Vagina (tissue), 2 donors: ENCODE measurements around the gene MTMR3. TPM values are rescaled to one million over a fixed set of nuclear protein-coding genes. Genes with fewer than 3 reads are reported as not detected.

Experiments
- DNase-seq, 2 donors: peaks; one replicate each; pipeline ENCODE4 v3.0.0-alpha.2; 2017; ENCODE audit errors: extremely low spot score in 2 of 2
- H3K27ac ChIP-seq: fragments of 200-600 bp; sonication (generic); one replicate; pipeline ENCODE4 v1.5.1; 2019
- H3K27me3 ChIP-seq: fragments of 200-600 bp; sonication (generic); one replicate; pipeline ENCODE4 v1.5.1; 2019
- H3K36me3 ChIP-seq, 2 donors: fragments of 200-600 bp; sonication (generic); one replicate each; pipeline ENCODE4 v1.5.1; 2017 to 2019
- H3K4me1 ChIP-seq: fragments of 200-600 bp; sonication (generic); one replicate; pipeline ENCODE4 v1.5.1; 2019
- H3K4me3 ChIP-seq, 2 donors: fragments of 200-600 bp; sonication (generic); 1 replicate in 1 of 2; 2 replicates in 1 of 2; pipeline ENCODE4 v1.5.1; 2016 to 2019
- H3K9me3 ChIP-seq: fragments of 200-600 bp; sonication (generic); one replicate; pipeline ENCODE4 v1.5.1; 2019
- POLR2A ChIP-seq, 2 donors: fragments of 450-650 bp; IDR thresholded peaks; one replicate each; pipeline ENCODE4 v1.6.1; 2017; ENCODE audit warnings: antibody characterized with exemption in 2 of 2, mild to moderate bottlenecking in 2 of 2, moderate library complexity in 2 of 2
- POLR2AphosphoS5 ChIP-seq, 2 donors: sonication (generic); formaldehyde crosslinking; IDR thresholded peaks; one replicate each; pipeline ENCODE4 v1.9.0; 2017; ENCODE audit warnings: antibody characterized with exemption in 2 of 2, mild to moderate bottlenecking in 2 of 2, low read depth in 1 of 2; ENCODE audit not compliant: insufficient read depth in 1 of 2
- intact Hi-C: fragments of 100-400 bp; cut with DNase I; formaldehyde crosslinking; loops from one replicate; pipeline ENCODE4 v1.15.1; 2023
- total RNA-seq: library from RNA; depleted of rRNA; stranded (reverse); fragments of >200 nt; gene quantifications from one replicate; pipeline ENCODE4 v1.2.3, GENCODE V29; 2016
- TF ChIP-seq, protein P1 (sequence below), 3 experiments: fragments of 450-650 bp in 2 of 3; fragments of 200-600 bp in 1 of 3; sonication (generic) in 1 of 3; IDR thresholded peaks; one replicate each; pipeline ENCODE4 v1.5.1; 2017 to 2019; ENCODE audit warnings: antibody characterized with exemption in 3 of 3, mild to moderate bottlenecking in 2 of 3, moderate library complexity in 2 of 3

The MTMR3 gene
- total RNA-seq, 1 donor from 2014 or later = 66.8 TPM

DNA sequence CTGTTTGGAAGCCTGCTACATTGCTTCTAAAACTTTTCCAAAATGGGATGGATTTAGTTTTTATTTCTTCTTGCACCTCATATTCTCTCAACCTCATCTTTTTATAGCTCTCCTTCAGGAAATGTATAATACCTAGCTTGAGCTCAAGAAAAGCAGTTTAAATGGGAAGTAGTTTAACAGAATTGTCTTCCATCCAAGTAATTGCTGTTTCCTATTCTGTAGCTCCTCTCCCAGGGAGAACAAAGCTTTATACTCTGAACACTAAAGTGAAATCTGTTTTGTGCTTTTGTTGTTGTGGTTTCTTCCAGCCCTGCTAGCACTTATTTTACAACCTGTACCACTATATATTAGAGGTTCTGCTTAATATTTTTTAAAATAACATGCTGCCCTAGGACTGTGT is 114.1 kb downstream of the MTMR3 start:
- intact Hi-C loops = no loop called here
- TF ChIP-seq, protein P1, sequence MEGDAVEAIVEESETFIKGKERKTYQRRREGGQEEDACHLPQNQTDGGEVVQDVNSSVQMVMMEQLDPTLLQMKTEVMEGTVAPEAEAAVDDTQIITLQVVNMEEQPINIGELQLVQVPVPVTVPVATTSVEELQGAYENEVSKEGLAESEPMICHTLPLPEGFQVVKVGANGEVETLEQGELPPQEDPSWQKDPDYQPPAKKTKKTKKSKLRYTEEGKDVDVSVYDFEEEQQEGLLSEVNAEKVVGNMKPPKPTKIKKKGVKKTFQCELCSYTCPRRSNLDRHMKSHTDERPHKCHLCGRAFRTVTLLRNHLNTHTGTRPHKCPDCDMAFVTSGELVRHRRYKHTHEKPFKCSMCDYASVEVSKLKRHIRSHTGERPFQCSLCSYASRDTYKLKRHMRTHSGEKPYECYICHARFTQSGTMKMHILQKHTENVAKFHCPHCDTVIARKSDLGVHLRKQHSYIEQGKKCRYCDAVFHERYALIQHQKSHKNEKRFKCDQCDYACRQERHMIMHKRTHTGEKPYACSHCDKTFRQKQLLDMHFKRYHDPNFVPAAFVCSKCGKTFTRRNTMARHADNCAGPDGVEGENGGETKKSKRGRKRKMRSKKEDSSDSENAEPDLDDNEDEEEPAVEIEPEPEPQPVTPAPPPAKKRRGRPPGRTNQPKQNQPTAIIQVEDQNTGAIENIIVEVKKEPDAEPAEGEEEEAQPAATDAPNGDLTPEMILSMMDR (IDR thresholded peaks at IDR 0.05) = no peak
- no peak for TF ChIP-seq POLR2AphosphoS5 (IDR thresholded peaks at IDR 0.05; ENCODE audit: insufficient read depth in 1 of 2, low read depth in 1 of 2)
- Histone ChIP-seq H3K27me3 (no peaks in the 10 kb centered on the region), H3K4me3 (no peak overlapping the region), H3K27ac (no peak overlapping the region), H3K36me3 (peaks cover 0 to 16% of the 10 kb centered on the region in 2 donors), H3K9me3 (no peaks in the 10 kb centered on the region), H3K4me1 (peaks cover 23% of the 10 kb centered on the region)
- no peak for DNase-seq

DNA sequence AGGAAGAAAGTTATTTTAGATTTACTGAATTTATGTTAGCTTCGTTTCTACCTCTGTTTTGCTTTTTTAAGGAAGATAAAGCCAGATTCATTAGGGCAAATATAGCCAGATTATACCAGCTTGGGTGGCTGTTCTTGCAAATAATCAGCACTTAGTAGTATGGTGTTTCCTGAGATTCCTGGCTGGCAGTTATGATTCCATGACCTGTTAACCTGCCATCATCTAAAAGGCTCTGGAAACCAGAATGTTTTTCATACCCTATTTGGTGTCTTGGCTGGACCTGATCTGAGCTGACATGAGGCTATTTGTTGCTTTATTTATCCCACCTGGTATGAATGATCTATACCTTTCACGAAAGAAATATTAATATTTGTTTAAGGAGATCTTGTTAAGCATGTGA is 114.5 kb downstream of the MTMR3 start:
- H3K27me3 ChIP-seq = no peaks in the 10 kb centered on the region
- intact Hi-C loops = no loop called here
- DNase-seq = no peak
- H3K27ac ChIP-seq = no peak overlapping the region
- H3K4me1 ChIP-seq = peaks cover 23% of the 10 kb centered on the region
- H3K36me3 ChIP-seq = peaks cover 0 to 16% of the 10 kb centered on the region in 2 donors
- no peak overlapping the region for H3K4me3 ChIP-seq
- TF ChIP-seq, protein P1 (IDR thresholded peaks at IDR 0.05) = no peak
- TF ChIP-seq POLR2AphosphoS5 (IDR thresholded peaks at IDR 0.05; ENCODE audit: insufficient read depth in 1 of 2, low read depth in 1 of 2) = no peak
- no peaks in the 10 kb centered on the region for H3K9me3 ChIP-seq

DNA sequence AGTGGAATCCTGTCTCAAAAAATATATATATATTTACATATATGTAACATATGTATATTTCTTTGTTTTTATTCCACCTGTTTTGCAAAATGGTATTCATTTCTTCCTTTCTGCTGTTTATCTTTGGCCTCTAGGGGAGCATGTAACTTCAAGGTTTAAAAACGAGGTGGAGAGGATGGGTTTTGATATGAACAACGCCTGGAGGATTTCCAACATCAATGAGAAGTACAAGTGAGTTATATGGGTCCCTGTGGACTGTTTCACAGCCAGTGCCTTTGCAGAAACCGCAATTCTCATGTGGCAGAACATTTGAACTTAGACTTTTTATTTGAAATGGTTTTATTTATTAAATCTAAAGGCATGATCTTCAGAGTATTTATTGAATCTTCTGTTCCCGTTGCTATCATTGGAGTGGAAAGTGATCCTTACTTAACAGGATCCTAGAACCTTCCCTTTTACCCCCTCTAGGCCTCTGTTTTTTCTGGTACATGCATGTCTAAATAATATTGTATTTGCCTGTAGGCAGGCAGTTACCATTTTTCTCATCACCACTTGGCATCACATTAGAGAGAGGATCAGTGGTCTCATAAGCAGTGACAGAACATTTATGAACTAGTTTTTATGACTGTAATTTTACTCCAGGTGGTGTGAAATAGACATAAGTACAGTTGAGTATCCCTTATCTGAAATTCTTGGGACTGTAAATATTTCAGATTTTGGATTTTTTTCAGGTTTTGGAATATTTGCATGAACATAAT is 115.8 kb downstream of the MTMR3 start:
- H3K27me3 ChIP-seq = no peaks in the 10 kb centered on the region
- H3K4me3 ChIP-seq = no peak overlapping the region
- peaks cover 0 to 16% of the 10 kb centered on the region in 2 donors for H3K36me3 ChIP-seq
- no peak overlapping the region for H3K27ac ChIP-seq
- TF ChIP-seq, protein P1 (IDR thresholded peaks at IDR 0.05) = peak in 1 of 3 experiments; percentile 16
- TF ChIP-seq POLR2A (IDR thresholded peaks at IDR 0.05) = no peak
- intact Hi-C loops = no loop called here
- H3K9me3 ChIP-seq = no peaks in the 10 kb centered on the region
- no peak for DNase-seq
- peaks cover 11% of the 10 kb centered on the region for H3K4me1 ChIP-seq

DNA sequence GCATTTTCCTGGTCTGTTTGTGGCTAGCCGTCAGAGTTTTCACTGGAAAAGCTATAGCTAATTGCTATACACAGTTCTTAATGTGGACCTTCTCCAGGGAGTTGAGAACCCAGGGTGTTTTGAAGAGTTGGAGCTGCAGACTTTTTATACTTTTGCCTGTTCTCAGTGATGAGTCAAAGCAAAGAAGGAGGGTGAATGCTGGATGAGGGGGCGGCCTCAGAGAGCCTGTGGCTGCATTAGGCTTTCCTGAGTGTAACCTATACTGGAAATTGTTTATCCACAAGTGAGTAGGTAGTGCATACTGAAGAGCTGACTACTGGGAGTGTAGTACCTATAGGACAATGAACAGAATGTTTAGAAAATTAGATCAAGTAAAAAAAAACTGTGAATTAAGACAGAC is 117.6 kb downstream of the MTMR3 start:
- Histone ChIP-seq H3K9me3 (no peaks in the 10 kb centered on the region), H3K4me3 (no peak overlapping the region), H3K27me3 (no peaks in the 10 kb centered on the region), H3K4me1 (no peaks in the 10 kb centered on the region), H3K36me3 (peaks cover 0 to 16% of the 10 kb centered on the region in 2 donors), H3K27ac (no peak overlapping the region)
- DNase-seq = no peak
- TF ChIP-seq, protein P1 (IDR thresholded peaks at IDR 0.05) = no peak
- TF ChIP-seq POLR2A (IDR thresholded peaks at IDR 0.05) (no peak), POLR2AphosphoS5 (IDR thresholded peaks at IDR 0.05; ENCODE audit: insufficient read depth in 1 of 2, low read depth in 1 of 2) (no peak)
- intact Hi-C loops = loop anchor here (10.0 kb wide), 1 partner anchor 276 kb away; the partner anchor contains the start of gene CABP7

DNA sequence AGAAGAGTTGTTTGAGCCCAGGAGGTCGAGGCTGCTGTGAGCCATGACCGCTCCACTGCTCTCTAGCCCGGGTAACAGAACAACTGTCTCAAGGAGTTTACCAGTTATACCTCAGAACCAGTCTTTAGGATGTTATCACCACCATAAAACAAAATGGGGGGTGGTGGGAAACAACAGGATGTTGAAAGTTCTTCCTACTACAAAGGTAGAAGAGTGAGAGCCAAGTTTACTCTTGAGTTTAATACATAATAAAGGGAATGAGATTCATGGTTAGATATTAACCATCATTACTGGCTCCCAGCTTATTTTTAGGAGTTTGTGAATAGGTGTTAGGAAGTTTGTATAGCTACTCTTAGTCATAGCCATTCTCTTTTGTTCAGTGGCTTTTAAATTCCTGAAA is 118.5 kb downstream of the MTMR3 start:
- peaks cover 0 to 16% of the 10 kb centered on the region in 2 donors for H3K36me3 ChIP-seq
- intact Hi-C loops = loop anchor here (10.0 kb wide), 1 partner anchor 277 kb away; the partner anchor contains the start of gene CABP7
- no peak overlapping the region for H3K27ac ChIP-seq

More for the DNA sequence above, 118.5 kb downstream of the MTMR3 start:
- TF ChIP-seq POLR2AphosphoS5 (IDR thresholded peaks at IDR 0.05; ENCODE audit: insufficient read depth in 1 of 2, low read depth in 1 of 2) (no peak), POLR2A (IDR thresholded peaks at IDR 0.05) (no peak)
- TF ChIP-seq, protein P1 (IDR thresholded peaks at IDR 0.05) = no peak
- H3K4me3 ChIP-seq = no peak overlapping the region
- H3K9me3 ChIP-seq = no peaks in the 10 kb centered on the region
- H3K27me3 ChIP-seq = no peaks in the 10 kb centered on the region
- no peaks in the 10 kb centered on the region for H3K4me1 ChIP-seq
- no peak for DNase-seq
